Esophagus muscularis mucosa (tissue), 4 donors: ENCODE measurements around the gene MXRA8.

Experiments used
- EP300 ChIP-seq: sonication (generic); formaldehyde crosslinking; IDR thresholded peaks from one replicate; pipeline ENCODE4 v1.6.1; 2017; ENCODE audit warnings: antibody characterized with exemption
- POLR2AphosphoS5 ChIP-seq, 2 donors: sonication (generic); formaldehyde crosslinking; IDR thresholded peaks; one replicate each; pipeline ENCODE4 v1.6.1; 2017; ENCODE audit warnings: antibody characterized with exemption in 2 of 2
- TF ChIP-seq, protein P1 (sequence below), 3 experiments: fragments of 200-600 bp in 2 of 3; fragments of 450-650 bp in 1 of 3; sonication (generic) in 2 of 3; IDR thresholded peaks; one replicate each; pipeline ENCODE4 v1.5.1; 2017 to 2019; ENCODE audit warnings: antibody characterized with exemption in 3 of 3, mild to moderate bottlenecking in 2 of 3, moderate library complexity in 1 of 3

- TF ChIP-seq, protein P1, sequence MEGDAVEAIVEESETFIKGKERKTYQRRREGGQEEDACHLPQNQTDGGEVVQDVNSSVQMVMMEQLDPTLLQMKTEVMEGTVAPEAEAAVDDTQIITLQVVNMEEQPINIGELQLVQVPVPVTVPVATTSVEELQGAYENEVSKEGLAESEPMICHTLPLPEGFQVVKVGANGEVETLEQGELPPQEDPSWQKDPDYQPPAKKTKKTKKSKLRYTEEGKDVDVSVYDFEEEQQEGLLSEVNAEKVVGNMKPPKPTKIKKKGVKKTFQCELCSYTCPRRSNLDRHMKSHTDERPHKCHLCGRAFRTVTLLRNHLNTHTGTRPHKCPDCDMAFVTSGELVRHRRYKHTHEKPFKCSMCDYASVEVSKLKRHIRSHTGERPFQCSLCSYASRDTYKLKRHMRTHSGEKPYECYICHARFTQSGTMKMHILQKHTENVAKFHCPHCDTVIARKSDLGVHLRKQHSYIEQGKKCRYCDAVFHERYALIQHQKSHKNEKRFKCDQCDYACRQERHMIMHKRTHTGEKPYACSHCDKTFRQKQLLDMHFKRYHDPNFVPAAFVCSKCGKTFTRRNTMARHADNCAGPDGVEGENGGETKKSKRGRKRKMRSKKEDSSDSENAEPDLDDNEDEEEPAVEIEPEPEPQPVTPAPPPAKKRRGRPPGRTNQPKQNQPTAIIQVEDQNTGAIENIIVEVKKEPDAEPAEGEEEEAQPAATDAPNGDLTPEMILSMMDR (IDR thresholded peaks at IDR 0.05), result no peak
- TF ChIP-seq EP300 (no peak), POLR2AphosphoS5 (IDR thresholded peaks at IDR 0.05) (no peak)
Measured at GRCh38 chr1:1357871-1358432, 403 bp downstream of the MXRA8 start.
